ENCODE data around the gene SPINT2. TPM values are rescaled to one million over a fixed set of nuclear protein-coding genes. Genes with fewer than 3 reads are reported as not detected.

SPINT2 gene
- total RNA-seq, 4 donors from 2014 or later: 11.8 to 72.8 (median 29.4) TPM

DNA sequence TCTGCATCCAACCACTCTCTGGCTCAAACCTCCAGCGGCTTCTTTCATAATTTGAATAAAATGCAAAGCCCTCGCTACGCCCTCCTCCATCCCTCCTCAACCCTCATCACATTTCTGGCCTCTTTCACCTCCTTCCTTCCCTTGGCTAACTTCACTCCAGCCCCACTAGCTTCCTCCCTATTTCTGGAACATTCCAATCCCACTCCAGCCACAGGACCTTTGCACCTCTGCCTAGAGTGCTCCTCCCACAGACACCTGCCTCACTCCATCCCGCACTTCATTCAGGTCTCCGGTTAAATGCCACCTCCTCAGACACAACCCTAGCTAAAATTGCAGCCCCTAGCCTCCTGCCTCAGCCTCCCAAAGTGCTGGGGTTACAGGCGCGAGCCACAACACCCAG lies 32.5 kb upstream of the SPINT2 start:
- peaks cover 15 to 20% of the 10 kb centered on the region in 2 donors for H3K27me3 ChIP-seq
- H3K4me1 ChIP-seq: peaks cover 0 to 13% of the 10 kb centered on the region in 2 donors
- no peaks in the 10 kb centered on the region for H3K9me3 ChIP-seq
- H3K27ac ChIP-seq: no peak overlapping the region
- no peaks in the 10 kb centered on the region for H3K36me3 ChIP-seq
- intact Hi-C loops (cut with DNase I; ENCODE audit: low total_unique reads): no loop called here
- no peak for DNase-seq
- no peak overlapping the region for H3K4me3 ChIP-seq
- no peak for TF ChIP-seq POLR2A (IDR thresholded peaks at IDR 0.05)
- no peak for TF ChIP-seq CTCF (IDR thresholded peaks at IDR 0.05)

GRCh38 chr19:38233740-38234251 lies 30.6 kb upstream of the SPINT2 start:
- Histone ChIP-seq H3K4me3 (no peak overlapping the region), H3K9me3 (no peaks in the 10 kb centered on the region), H3K36me3 (no peaks in the 10 kb centered on the region), H3K27ac (no peak overlapping the region), H3K4me1 (peaks cover 0 to 6% of the 10 kb centered on the region in 2 donors), H3K27me3 (peaks cover 3 to 5% of the 10 kb centered on the region in 2 donors)
- DNase-seq: peak; percentile 57 to 60
- intact Hi-C loops (cut with DNase I; ENCODE audit: low total_unique reads): no loop called here
- TF ChIP-seq POLR2A (IDR thresholded peaks at IDR 0.05) (no peak), CTCF (IDR thresholded peaks at IDR 0.05) (peak; percentile 44 to 52 (median 50))

DNA sequence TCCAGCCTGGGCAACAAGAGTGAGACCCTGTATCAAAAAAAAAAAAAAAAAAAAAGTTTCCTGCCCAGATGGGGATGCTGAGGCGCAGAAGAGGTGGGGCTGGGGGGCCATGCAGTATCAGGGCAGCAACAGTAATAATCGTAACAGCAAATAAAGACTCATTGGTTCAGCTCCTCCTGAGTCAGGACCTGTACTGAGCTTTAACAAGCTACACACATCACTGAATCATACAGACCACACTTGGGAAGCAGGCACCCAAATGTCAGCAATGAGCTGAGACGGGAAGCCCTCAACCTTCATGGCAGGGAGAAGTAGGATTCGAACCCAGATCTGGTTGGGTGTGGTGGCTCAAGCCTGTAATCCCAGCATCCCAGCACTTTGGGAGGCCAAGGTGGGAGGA lies 29.8 kb upstream of the SPINT2 start:
- no peak for DNase-seq
- Histone ChIP-seq H3K27me3 (no peaks in the 10 kb centered on the region), H3K9me3 (no peaks in the 10 kb centered on the region), H3K4me3 (no peak overlapping the region), H3K27ac (no peak overlapping the region), H3K36me3 (no peaks in the 10 kb centered on the region), H3K4me1 (no peaks in the 10 kb centered on the region)
- intact Hi-C loops (cut with DNase I; ENCODE audit: low total_unique reads): no loop called here
- TF ChIP-seq CTCF (IDR thresholded peaks at IDR 0.05) (no peak), POLR2A (IDR thresholded peaks at IDR 0.05) (no peak)

DNA sequence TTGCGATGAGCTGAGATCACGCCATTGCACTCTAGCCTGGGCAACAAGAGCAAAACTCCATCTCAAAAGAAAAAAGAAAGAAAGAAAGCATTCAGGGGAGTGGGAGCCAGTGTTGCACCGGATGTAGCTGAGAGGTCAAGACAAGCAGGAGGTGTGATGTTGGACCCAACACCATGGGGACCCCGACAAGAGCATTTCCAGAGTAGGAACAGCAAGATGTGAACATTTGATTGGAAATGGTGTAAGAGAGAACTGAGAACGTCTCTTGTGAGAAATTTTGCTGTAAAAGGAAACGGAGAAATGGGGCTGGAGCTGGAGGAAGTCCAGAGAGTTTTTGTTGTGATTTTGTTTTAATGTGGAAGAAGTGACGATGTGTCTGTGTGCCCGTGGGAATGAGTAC lies 24.6 kb upstream of the SPINT2 start:
- TF ChIP-seq POLR2A (IDR thresholded peaks at IDR 0.05) (no peak), CTCF (IDR thresholded peaks at IDR 0.05) (no peak)
- H3K4me3 ChIP-seq: no peak overlapping the region
- no peaks in the 10 kb centered on the region for H3K4me1 ChIP-seq
- no peak for DNase-seq
- no peaks in the 10 kb centered on the region for H3K36me3 ChIP-seq
- intact Hi-C loops (cut with DNase I; ENCODE audit: low total_unique reads): loop anchor here (5.0 kb wide), 1 partner anchor 92 kb away; no protein-coding TSS in a partner anchor
- no peaks in the 10 kb centered on the region for H3K27me3 ChIP-seq
- no peak overlapping the region for H3K27ac ChIP-seq
- no peaks in the 10 kb centered on the region for H3K9me3 ChIP-seq

DNA sequence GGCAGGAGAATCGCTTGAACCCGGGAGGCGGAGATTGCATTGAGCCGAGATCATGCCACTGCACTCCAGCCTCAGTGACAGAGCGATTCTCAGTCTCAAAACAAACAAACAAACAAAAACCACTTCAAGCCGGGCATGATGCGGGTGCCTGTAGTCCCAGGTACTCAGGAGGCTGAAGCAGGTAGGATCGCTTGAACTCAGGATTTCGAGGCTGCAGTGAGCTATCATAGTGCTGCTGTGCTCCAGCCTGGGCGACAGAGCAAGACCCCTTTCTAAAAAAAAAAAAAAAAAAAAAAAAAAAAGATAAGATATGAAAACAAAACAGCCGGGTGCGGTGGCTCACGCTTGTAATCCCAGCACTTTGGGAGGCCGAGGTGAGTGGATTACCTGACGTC lies 21.1 kb upstream of the SPINT2 start:
- Histone ChIP-seq H3K4me1 (no peaks in the 10 kb centered on the region), H3K27ac (no peak overlapping the region), H3K27me3 (no peaks in the 10 kb centered on the region), H3K4me3 (no peak overlapping the region), H3K9me3 (no peaks in the 10 kb centered on the region), H3K36me3 (no peaks in the 10 kb centered on the region)
- no peak for TF ChIP-seq POLR2A (IDR thresholded peaks at IDR 0.05)
- no peak for TF ChIP-seq CTCF (IDR thresholded peaks at IDR 0.05)
- DNase-seq: no peak
- intact Hi-C loops (cut with DNase I; ENCODE audit: low total_unique reads): loop anchor here (5.0 kb wide), 1 partner anchor 89 kb away; no protein-coding TSS in a partner anchor
